ENCODE measurements around the gene MRPS27.

GRCh38 chr5:72268753-72269410 lies 51.2 kb downstream of the MRPS27 start:
- TF ChIP-seq POLR2AphosphoS5 (IDR thresholded peaks at IDR 0.05; ENCODE audit: borderline replicate concordance, low read depth, low read length) (no peak), EZH2 (IDR thresholded peaks at IDR 0.05) (no peak), FOXP2 (optimal IDR thresholded peaks at IDR 0.05; ENCODE audit: control extremely low read depth, extremely low read length, insufficient read depth) (no peak)
